Measurements from ENCODE around the gene GPC5.
A peak's percentile ranks its signal among the peaks of the same experiment; 100 is the strongest.

GPC5 gene

DNA sequence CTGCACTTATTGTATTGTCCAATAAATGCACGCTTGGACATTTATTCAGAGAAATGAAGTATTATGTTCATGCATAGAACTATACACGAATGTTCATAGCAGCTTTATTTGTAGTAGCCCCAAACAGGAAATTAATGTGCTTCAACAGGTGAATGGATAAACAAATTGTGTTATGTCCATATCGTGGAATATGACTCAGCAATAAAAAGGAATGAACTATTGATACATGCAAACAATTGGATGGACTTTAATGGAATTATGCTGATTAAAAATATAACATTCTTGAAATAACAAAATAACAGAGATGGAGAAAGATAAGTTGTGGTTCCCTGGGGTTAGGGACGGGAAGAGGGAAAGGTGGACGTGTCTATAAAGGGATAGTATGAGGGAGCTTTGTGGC lies 65.9 kb downstream of the GPC5 start:
- DNase-seq = no peak

DNA sequence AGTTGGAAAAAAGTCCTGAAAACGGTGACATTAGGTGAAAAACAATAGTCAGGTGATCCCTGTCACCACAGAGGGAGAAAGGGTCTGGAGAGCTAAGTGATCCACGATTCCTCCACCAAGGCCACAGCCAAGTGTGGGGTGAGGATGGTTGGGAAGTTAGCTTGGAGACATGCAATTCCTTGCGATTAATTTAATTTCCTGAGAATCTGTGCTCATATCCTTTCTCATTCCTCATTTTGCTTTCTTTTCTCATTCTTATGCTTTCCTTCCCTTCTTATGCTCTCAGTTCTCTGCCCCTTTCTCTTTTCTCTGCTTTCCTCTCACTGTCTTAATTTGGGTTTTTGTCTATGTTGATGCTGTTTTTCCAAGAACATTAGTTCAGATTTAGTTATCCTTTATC lies 68.8 kb downstream of the GPC5 start:
- DNase-seq = no peak

DNA sequence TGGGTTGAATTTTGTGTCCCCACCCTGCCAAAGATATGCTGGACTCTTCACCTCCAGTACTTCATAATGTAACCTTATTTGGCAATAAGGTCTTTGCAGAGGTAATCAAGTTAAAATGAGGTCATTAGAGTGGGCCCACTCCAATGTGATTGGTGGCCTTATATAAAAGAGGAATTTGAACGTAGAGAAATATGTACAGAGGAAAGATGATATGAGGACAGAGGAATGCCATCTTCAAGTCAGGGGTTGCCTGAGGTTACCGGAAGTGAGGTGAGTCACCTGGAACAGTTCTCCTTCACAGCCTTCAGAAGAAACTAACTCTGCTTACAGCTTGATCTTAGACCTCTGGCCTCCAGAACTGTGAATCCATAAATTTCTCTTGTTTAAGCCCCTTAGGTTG lies 69.9 kb downstream of the GPC5 start:
- DNase-seq = no peak

DNA sequence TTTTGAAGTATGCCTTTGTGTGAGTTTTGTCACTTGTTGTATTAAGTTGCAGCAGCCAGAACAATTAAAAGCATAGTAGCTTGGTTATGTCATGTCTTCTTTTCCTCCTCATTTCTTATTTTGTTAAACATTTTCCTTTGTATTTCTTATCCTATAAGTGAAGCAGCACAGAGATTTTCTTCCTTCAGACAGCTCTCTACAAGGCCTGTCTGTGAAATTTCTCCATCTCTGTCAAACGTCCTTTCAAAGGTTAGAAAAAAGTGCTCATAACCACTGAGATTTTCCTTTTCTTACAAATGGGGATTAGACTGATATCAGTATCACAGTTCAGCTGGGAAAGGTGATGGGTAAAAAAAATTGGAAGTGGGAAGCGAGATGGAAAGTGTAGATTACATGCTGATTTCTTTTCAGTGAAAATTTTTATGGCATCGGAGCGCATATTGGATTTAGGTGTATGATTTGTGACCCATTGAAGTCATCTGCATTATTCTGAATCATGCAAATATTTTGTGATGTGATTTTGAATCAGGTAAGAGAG lies 71.7 kb downstream of the GPC5 start:
- DNase-seq = no peak

DNA sequence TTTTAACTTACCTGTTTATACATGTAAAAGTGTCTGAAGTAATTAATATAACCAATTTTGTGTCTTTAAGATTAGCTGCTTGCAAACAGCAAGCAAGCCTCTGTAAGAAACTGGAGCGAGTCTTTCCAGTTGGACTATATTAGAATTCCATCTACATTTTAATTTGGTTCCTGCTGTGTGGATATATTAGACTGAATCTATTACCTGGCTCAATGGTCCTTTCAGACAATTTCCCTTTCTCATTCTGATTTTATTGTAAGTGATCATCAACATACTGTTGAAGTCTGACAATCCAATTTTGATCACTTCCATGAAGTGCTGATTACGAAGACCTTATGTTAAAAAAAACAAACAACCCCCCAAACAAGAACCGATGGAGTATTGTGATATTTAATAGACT lies 72.3 kb downstream of the GPC5 start:
- DNase-seq = no peak

DNA sequence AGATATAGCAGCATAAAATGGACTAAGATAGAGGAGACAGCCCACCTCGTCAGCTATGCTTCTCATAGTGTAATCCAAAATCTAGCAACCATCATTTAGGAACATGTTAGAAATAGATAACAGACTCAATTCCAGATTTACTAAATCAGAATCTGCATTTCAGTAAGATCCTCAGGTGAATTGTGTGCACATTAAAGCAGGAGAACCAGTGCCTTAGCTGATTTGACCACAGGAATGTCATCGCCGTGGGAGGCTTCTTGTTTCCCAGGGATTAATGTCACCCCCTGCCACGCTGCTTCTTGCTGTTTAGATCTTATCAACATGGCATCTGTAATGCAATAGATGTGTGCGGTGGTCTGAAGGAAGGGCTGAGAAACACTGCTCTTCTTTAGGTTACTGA lies 84.0 kb downstream of the GPC5 start:
- peak; percentile 21 for DNase-seq

DNA sequence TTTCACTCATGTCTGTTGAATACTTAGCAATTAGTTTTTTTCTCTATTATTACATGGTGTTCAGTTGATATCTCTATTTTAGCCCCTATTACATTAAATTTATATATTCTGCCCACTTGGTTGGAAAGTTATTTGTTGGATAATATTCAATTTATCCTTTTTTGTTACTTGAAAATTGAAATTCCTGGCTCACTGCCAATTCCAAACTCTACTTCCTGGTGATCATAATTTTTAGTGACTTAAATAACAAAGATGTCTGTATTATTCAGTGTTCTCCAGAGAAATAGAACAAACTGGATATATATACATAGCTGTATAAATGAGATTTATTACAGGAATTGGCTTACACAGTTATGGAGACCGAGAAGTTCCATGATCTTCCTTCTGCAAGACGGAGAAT lies 93.6 kb downstream of the GPC5 start:
- no peak for DNase-seq

DNA sequence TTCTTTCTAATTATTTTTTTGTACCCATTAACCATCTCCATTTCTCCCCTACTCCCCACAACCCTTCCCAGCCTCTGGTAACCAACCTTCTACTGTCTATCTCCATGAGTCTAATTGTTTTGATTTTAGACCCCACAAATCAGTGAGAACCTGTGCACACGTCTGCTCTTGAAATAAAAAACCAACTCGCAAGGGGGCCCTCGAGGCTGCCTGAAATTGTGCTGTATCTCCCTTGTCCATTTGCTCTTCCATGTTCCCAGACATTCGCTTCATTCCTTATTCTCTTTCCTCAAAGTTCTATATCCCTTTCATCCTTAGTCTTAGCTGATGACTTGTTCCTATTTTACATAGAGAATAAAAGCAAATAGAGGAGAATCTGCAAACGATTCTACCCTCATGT lies 95.0 kb downstream of the GPC5 start:
- DNase-seq = no peak

DNA sequence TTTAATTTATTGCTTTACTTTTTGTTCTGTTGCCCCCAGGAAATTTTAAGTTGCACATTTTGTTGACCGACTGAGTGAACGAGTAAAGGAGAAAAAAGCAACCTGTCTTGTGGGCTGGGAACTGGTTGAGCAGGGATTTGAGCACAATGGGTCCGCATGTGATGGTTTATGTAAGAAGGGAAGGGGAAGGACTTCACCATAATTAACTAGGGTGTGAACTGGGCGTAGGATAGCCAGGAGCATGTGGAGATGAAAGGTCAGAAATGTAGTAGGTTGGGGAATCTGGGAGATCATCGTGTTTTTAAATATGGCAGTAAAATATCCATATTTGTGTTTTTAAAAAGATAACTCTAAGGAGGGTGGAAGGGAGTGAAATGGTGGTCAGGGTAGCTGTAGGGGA lies 99.9 kb downstream of the GPC5 start:
- DNase-seq = no peak

DNA sequence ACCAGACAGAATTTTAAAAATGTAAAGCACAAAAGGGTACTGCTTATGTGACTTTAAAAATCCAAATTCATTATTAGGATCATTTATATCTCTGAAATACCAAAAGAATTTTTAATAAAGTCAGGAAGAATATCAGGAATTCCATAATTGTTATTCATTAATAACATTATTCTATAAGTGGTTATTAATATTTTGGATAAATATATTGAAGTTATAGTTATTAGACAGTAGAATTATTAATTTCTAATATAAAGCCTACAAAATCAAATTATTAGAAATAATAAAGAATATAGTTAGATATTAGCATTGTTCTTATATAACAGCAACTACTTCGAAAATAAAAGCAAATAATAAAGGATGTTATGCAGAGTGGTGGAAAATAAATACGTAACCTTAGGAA lies 105.8 kb downstream of the GPC5 start:
- DNase-seq = no peak

DNA sequence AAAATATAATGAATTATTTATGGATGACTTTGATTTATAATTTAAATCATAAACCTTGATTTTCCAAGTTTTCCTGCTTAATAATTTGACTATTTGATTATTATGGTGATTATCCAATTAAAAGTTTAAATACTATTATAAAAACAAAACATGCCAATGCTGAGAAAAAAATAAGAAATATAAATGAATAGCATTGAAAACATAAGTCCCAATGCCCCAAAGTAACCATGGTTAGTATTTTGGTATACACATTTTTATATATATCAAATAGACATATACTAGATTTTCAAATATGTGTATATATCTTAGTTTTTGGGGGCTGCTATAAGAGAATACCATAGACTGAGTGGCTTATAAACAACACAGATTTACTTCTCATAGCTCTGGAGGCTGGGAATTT lies 108.3 kb downstream of the GPC5 start:
- DNase-seq = no peak

DNA sequence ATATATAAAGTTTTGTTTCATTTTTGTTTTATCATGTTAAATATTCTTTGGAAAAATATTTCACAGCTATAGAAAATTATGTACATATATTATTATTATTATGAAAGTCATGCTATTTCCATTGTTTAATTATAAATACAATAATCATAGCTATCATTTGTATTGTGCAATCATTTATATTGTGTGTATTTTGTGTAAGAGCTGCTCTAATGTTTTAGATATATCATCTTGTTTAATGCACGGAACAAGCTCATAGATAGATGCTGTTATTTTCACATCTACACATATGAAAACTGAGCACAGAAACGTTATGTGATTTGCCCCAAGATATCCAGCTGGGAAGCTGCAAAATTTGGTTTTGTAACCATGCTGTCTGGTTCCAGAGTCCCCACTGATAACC lies 111.6 kb downstream of the GPC5 start:
- no peak for DNase-seq

DNA sequence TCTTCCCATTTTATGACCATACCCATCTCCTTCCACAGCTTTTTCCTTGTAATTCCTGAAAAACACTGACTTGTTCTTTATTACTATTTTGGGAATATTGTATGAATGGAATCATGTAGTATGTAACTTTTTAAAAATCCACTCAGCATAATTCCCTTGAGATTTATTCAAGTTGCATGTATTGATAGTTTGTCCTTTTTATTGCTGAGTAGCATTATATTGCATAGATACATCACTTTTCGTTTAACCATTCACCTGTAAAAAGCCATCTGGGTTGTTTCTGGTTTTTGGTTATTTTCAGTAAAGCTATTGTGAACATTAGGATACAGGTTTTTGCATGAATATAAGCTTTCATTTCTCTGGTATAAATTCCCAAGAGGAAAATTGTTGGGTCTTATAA lies 115.4 kb downstream of the GPC5 start:
- DNase-seq = no peak

DNA sequence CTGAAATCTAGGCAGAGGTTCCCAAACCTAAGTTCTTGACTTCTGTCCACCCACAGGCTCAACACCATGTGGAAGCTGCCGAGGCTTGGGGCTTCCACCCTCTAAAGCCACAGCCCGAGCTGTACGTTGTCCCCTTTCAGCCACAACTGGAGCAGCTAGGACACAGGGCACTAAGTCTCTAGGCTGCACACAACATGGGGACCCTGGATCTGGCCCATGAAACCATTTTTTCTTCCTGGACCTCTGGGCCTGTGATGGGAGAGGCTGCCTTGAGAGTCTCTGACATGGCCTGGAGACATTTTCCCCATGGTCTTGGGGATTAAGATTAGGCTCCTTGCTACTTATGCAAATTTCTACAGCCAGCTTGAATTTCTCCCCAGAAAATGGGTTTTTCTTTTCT lies 118.4 kb downstream of the GPC5 start:
- DNase-seq = no peak

DNA sequence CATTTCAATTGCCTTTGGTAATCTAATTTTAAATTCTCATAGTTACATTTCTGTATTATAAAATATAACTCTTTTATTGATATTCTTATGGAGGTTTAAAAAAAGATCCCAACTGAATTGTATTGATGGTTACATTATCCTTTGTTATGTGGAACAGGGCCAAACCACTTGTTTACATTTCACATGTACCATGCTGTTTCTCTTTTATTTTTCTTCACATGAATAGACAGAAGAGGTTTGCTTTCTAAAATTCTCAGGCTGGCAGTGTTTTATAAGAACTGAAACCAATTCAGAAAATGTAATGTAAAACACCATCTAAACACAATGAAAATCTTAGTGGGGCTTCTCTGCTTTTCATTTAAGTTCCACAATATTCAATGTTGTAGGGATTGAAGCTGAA lies 122.5 kb downstream of the GPC5 start:
- DNase-seq = no peak

DNA sequence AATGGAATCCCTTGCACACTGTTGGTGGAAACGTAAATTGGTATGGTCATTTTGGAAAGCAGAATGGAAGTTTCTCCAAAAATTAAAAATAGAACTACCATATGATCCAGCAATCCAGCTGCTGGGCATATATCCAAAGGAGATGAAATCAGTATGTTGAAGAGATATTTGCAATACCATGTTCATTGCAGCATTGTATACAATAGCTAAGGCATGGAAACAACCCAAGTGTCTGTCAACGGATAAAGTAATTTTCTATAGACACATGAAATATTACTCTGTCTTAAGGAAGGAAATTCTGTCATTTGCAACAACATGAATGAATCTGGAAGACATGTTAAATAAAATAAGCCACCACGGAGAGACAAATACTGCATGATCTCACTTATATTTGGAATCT lies 124.7 kb downstream of the GPC5 start:
- no peak for DNase-seq

DNA sequence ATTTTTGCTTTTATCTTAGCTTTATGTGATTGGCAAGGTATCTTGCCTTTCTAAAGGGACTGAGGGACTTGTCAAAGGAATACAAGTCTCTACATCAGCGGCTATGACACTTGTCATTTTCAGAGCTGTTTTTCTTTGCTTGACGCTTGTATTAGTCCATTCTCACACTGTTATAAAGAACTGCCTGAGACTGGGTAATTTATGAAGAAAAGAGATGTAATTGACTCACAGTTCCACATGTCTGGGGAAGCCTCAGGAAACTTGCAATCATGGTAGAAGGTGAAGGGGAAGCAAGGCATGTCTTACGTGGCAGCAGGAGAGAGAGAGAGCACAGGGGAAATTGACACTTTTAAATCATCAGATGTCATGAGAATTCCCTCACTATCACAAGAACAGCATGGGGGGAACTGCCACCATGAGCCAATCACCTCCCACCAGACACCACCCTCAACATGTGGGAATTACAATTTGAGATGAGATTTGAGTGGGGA lies 128.2 kb downstream of the GPC5 start:
- DNase-seq = no peak

DNA sequence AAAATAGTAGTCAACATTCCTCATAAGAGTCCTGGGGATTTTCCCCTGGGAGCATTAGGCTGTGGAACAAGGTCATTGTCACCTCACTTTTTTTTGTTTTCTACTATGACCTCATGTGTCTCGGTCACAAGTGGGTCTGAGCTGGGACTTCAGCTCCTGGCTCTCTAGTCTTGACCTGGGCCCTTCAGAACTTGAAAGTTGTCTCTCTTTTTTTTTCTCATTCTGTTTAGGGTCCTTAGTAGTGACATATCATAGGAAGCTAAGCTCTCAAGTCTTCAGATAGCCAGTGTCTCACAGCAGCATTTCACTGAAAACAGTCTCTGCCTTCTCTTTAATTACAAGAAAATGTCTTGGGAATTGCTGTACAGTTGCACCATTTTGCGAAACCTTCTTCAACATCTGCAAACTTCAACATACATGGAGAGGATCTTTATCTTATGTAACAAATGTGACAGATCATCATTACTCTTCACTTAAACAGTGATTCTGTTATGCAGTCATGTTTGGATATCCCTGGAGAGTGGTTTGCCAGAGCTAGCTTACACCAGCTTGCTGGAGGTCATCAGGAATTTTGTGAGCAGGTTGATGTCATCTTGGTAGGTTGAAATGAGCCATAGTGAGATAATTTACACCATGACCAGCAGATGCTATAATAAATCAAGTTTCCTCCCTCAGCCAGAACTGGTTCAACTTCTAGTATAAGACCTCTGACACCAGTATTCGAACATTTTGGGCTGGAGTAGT lies 131.5 kb downstream of the GPC5 start:
- no peak for DNase-seq

DNA sequence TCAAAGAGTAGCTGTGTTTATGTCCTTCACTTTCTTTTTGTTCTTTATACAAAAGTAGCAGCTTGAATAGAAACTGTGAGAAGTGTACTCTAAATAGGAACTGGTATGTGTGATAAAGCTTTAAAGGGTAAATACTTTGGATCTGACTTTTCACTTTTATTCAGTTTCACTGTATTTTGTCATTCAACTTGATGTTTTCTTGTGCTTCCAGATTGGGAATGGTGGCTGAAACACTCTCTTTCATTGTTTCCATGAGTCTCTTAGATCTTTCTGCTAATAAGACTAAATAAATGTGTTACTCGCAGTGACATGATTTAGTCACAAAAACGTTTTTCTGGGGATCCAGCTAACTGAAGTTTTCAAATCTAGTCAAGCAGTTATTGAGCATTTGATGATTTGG lies 133.2 kb downstream of the GPC5 start:
- DNase-seq = no peak

DNA sequence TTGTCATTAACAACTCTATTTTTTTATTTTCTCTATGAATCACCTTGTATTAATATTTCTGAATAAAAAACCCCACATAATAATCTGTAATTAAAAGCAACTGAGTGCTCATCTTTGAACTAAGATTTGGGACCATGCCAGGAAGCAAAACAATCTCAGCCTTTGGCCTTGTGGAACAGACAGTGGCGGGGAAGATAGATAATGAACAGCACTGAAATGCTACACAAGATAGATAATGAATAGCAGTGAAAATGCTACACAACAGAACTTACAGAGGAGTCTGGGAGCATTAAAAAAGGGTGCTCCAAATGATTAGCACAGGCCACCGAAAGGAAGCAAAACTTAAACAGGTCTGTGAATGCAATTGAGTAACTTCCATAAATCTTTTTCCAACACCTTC lies 134.9 kb downstream of the GPC5 start:
- no peak for DNase-seq

DNA sequence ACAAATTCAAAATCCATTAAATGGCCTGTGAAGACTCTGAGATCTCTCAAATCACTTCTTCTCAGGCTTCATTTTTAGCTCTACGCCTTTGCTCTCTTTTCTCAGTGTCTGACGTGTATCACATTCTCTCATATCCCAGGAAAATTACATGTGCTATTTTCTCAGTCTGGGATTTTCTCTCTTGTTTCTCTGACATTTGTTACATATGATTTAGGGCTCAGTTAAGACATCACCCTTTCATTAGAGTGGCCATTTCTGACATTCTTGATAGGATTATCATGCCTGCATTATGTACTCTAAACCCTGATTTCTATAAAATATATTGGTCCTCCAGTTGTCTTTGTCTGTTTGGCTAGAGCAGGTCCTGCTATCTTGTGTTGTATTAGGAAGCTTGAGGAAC lies 136.6 kb downstream of the GPC5 start:
- DNase-seq = no peak

DNA sequence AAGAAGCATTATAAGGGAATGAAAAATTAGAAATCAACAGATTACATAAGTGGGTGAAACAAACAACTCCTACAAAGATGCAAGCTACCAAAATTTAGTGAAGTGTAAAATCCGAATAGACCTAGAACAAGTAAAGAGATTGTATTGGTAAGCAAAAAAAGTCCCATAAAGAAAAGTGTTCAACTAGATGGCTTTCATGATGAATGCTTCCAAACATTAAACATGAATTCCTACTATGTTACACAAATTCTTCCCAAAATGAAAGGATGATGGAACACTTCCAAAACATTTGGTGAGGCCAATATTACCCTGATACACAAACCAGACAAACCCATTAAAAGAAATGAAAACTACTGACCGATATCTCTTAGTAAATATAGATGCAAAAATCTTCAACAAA lies 139.0 kb downstream of the GPC5 start:
- no peak for DNase-seq

DNA sequence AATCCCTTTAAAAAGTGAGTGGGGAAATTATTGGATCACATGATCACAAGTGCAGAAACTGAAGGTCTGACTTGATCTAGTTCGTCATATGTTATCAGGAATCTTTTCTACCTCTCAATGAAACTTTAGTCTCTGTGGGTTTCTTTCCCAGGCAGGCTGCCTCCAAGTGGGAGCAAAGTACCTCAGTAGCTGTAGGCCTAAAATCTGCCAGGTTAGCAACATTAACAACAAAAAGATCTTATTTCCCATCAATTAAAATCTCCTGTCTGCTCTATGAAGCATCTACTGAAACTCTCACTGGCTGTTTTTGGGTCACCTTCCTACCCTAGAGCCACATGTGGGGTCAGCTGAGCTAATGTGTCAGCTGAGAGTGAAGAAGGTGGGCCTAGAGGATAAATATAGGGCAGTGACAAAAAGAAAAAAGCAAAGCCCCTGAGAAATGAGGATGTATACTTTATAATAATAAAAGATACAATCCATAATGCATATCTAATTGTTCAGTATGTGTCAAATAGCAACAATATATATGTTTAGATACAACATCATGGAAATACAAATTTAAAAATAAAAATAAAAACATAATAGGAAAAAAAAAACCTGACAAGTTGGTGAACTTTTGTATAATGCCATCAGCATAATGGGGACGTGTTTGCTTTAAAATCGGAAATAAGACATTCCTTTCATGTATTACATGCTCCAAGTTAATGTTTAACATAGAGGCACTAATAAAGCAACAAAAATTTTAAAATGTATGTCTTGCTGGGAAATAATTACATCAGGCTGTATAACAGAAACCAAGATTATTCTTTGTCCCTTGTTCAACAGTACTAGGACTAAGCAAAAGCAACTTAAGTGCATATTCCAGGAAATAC lies 141.1 kb downstream of the GPC5 start:
- DNase-seq = no peak

DNA sequence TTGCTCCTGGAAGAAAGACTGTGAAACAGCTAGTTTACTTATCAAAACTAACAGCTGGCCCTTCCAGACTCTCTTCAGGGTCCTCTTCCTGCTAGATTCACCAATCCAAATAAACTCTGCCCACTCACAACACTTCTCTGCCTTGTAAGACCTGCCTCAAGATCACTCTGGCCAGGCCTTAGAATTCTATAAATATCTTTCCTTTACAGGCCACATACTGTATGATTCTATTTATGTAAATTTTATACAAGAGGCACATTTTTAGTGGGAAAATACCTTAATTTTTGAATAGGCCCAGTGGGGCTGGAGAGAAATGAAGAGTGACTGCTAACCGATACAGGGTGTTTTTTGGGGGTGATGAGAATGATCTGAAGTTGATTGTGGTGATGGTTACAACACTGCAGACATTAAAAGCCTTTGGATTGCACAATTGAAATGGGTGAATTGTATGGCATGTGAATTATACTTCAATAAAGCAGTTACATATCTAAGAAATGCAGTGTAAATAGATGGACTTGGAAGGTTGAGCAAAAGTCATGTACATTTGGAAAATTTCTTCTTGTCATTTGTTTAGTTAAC lies 141.8 kb downstream of the GPC5 start:
- DNase-seq = no peak

All from NCI-H82 (cell line).